Testis (tissue), 3 donors: ENCODE results near the gene GNL1. TPM values are rescaled to one million over a fixed set of nuclear protein-coding genes. Genes with fewer than 3 reads are reported as not detected.

Source experiments
- DNase-seq: peaks from one replicate; pipeline ENCODE4 v3.0.0-alpha.2; 2019
- H3K27ac ChIP-seq, 2 donors: fragments of 200-600 bp; sonication (generic); one replicate each; pipeline ENCODE4 v1.5.1; 2019
- H3K27me3 ChIP-seq: fragments of 200-600 bp; sonication (generic); one replicate; pipeline ENCODE4 v1.5.1; 2019
- H3K36me3 ChIP-seq: fragments of 200-600 bp; sonication (generic); one replicate; pipeline ENCODE4 v1.5.1; 2017; ENCODE audit warnings: low read depth; ENCODE audit errors: missing control alignments
- H3K4me1 ChIP-seq: fragments of 200-600 bp; sonication (generic); one replicate; pipeline ENCODE4 v1.5.1; 2019
- H3K4me3 ChIP-seq, 2 donors: fragments of 200-600 bp; sonication (generic); one replicate each; pipeline ENCODE4 v1.5.1; 2017 to 2019
- H3K9me3 ChIP-seq: fragments of 200-600 bp; sonication (generic); one replicate; pipeline ENCODE4 v1.5.1; 2017
- CTCF ChIP-seq, 3 experiments: fragments of 450-650 bp in 2 of 3; fragments of 200-600 bp in 1 of 3; sonication (generic) in 1 of 3; IDR thresholded peaks; one replicate each; pipeline ENCODE4 v1.5.1; 2016 to 2019; ENCODE audit warnings: antibody characterized with exemption in 3 of 3, mild to moderate bottlenecking in 2 of 3, moderate library complexity in 1 of 3
- POLR2A ChIP-seq: fragments of 450-650 bp; IDR thresholded peaks from one replicate; pipeline ENCODE4 v1.6.1; 2017; ENCODE audit warnings: antibody characterized with exemption, mild to moderate bottlenecking, moderate library complexity
- WGBS, 2 donors: methylation state at CpG; one replicate each; pipeline ENCODE4 v1.1.5; 2018; 5-methylcytosine and 5-hydroxymethylcytosine counted together
- intact Hi-C: fragments of 100-400 bp; cut with DNase I; formaldehyde crosslinking; loops from one replicate; pipeline ENCODE4 v1.15.1; 2023; ENCODE audit warnings: low total_unique reads
- polyA plus RNA-seq: library from polyadenylated mRNA; stranded (reverse); fragments of 350-450 nt; fragmentation: Illumina TruSeq; extraction: RNeasy Lipid Tissue Mini Kit (QIAGEN cat#74804); gene quantifications from one replicate; pipeline ENCODE4 v1.2.3, GENCODE V29; 2014; ENCODE audit warnings: low read depth, low replicate concordance; ENCODE audit not compliant: insufficient read depth
- total RNA-seq, 2 donors: library from RNA; depleted of rRNA; stranded (reverse); fragments of >200 nt; gene quantifications; one replicate each; pipeline ENCODE4 v1.2.3, GENCODE V29; 2016

The GNL1 gene
- total and polyA plus RNA-seq, 3 donors from 2014 or later = 68.7 to 205 (median 72.8) TPM

- no peak overlapping the region for H3K27ac ChIP-seq
- no peaks in the 10 kb centered on the region for H3K27me3 ChIP-seq
- no peak overlapping the region for H3K4me3 ChIP-seq
- no peaks in the 10 kb centered on the region for H3K36me3 ChIP-seq
- WGBS, 2 donors = 55 to 56% methylated on average over 4 of the region's 4 CpGs
- H3K4me1 ChIP-seq = peaks cover 18% of the 10 kb centered on the region
- no peaks in the 10 kb centered on the region for H3K9me3 ChIP-seq
- DNase-seq = no peak
- intact Hi-C loops = no loop called here
- TF ChIP-seq POLR2A = no peak
- TF ChIP-seq CTCF (IDR thresholded peaks at IDR 0.05) = no peak
These were observed 16.8 kb upstream of the GNL1 start for GRCh38 chr6:30573113-30573512.

GRCh38 chr6:30572148-30572547 is 15.9 kb upstream of the GNL1 start:
- intact Hi-C loops = no loop called here
- peak overlapping the region; percentile 73 to 79 for H3K4me3 ChIP-seq
- no peak for DNase-seq
- no peak for TF ChIP-seq CTCF (IDR thresholded peaks at IDR 0.05)
- no peak for TF ChIP-seq POLR2A
- H3K9me3 ChIP-seq = no peaks in the 10 kb centered on the region
- peak overlapping the region; percentile 83 to 90 for H3K27ac ChIP-seq
- H3K36me3 ChIP-seq = no peaks in the 10 kb centered on the region
- no peaks in the 10 kb centered on the region for H3K27me3 ChIP-seq
- peaks cover 18% of the 10 kb centered on the region for H3K4me1 ChIP-seq

- no peak for DNase-seq
- no peak for TF ChIP-seq POLR2A
- no peak for TF ChIP-seq CTCF (IDR thresholded peaks at IDR 0.05)
- H3K4me1 ChIP-seq = peaks cover 18% of the 10 kb centered on the region
- intact Hi-C loops = no loop called here
- 0 to 1% methylated on average over 8 of the region's 8 CpGs for WGBS, 2 donors
- peak overlapping the region; percentile 83 to 90 for H3K27ac ChIP-seq
- no peaks in the 10 kb centered on the region for H3K27me3 ChIP-seq
- peak overlapping the region; percentile 73 to 79 for H3K4me3 ChIP-seq
- H3K36me3 ChIP-seq = no peaks in the 10 kb centered on the region
- H3K9me3 ChIP-seq = no peaks in the 10 kb centered on the region
These were observed 15.4 kb upstream of the GNL1 start for GRCh38 chr6:30571762-30572082.

- Histone ChIP-seq H3K27me3 (no peaks in the 10 kb centered on the region), H3K4me1 (peaks cover 18% of the 10 kb centered on the region), H3K27ac (peak within 1 kb of the TSS; percentile 83 to 90), H3K9me3 (no peaks in the 10 kb centered on the region), H3K4me3 (peak within 1 kb of the TSS; percentile 73 to 79), H3K36me3 (no peaks in the 10 kb centered on the region)
- 0% methylated on average over 47 to 50 of the region's 59 CpGs for WGBS, 2 donors
- peak; percentile 99 for DNase-seq
- TF ChIP-seq POLR2A (peak; percentile 56), CTCF (IDR thresholded peaks at IDR 0.05) (no peak)
- intact Hi-C loops = no loop called here
These were observed 14.9 kb upstream of the GNL1 start, which contains the start of gene ABCF1 for GRCh38 chr6:30571075-30571761. TSS of gene ABCF1 (plus strand) at chr6:30571442. CDS start at chr6:30571488, 46 bp downstream.

- no peak for DNase-seq
- H3K36me3 ChIP-seq = no peaks in the 10 kb centered on the region
- intact Hi-C loops = no loop called here
- H3K4me3 ChIP-seq = peak overlapping the region; percentile 73 to 79
- H3K4me1 ChIP-seq = peaks cover 18% of the 10 kb centered on the region
- H3K9me3 ChIP-seq = no peaks in the 10 kb centered on the region
- peak overlapping the region; percentile 14 to 90 for H3K27ac ChIP-seq
- H3K27me3 ChIP-seq = no peaks in the 10 kb centered on the region
- WGBS, 2 donors = 1 to 2% methylated on average over 18 of the region's 18 CpGs
- TF ChIP-seq POLR2A (no peak), CTCF (IDR thresholded peaks at IDR 0.05) (no peak)
These were observed 14.4 kb upstream of the GNL1 start for GRCh38 chr6:30570740-30571074.
